SK-N-SH treated with all-trans-retinoic acid at 6 μM for 48 hours (cell line): ENCODE data around the gene PIK3CD.

Source experiments
- ARNTL ChIP-seq: fragments of 450-650 bp; formaldehyde crosslinking; IDR thresholded peaks from 2 replicates; pipeline ENCODE4 v1.5.0; 2020; ENCODE audit warnings: low read depth, mild to moderate bottlenecking, moderate library complexity, borderline replicate concordance
- BACH2 ChIP-seq: fragments of 250-450 bp; sonication (Bioruptor Pico); IDR thresholded peaks from 2 replicates; pipeline ENCODE4 v1.9.0; 2021; ENCODE audit warnings: mild to moderate bottlenecking, borderline replicate concordance
- CSDC2 ChIP-seq: fragments of 250-450 bp; sonication (Bioruptor Pico); IDR thresholded peaks from 2 replicates; pipeline ENCODE4 v1.5.0; 2020; ENCODE audit warnings: mild to moderate bottlenecking, moderate library complexity
- CSRNP3 ChIP-seq: fragments of 250-450 bp; sonication (Bioruptor Pico); IDR thresholded peaks from 2 replicates; pipeline ENCODE4 v1.5.1; 2021; ENCODE audit warnings: mild to moderate bottlenecking, moderate library complexity
- GLIS3 ChIP-seq: fragments of 250-450 bp; sonication (Bioruptor Pico); IDR thresholded peaks from 2 replicates; pipeline ENCODE4 v1.5.0; 2020; ENCODE audit warnings: mild to moderate bottlenecking, moderate library complexity
- ISL1 ChIP-seq: fragments of 250-450 bp; sonication (Bioruptor Pico); IDR thresholded peaks from 2 replicates; pipeline ENCODE4 v2.1.2; 2022; ENCODE audit warnings: mild to moderate bottlenecking, moderate library complexity
- PATZ1 ChIP-seq: fragments of 250-450 bp; sonication (Bioruptor Pico); IDR thresholded peaks from 2 replicates; pipeline ENCODE4 v1.8.0; 2020; ENCODE audit warnings: mild to moderate bottlenecking, moderate library complexity, borderline replicate concordance
- PPARA ChIP-seq: fragments of 250-450 bp; sonication (Bioruptor Pico); IDR thresholded peaks from 2 replicates; pipeline ENCODE4 v1.5.0; 2020; ENCODE audit warnings: mild to moderate bottlenecking, borderline replicate concordance
- RARB ChIP-seq: fragments of 250-450 bp; sonication (Bioruptor Pico); IDR thresholded peaks from 2 replicates; pipeline ENCODE4 v1.8.0; 2021; ENCODE audit warnings: mild to moderate bottlenecking, moderate library complexity
- TSHZ2 ChIP-seq: fragments of 250-450 bp; sonication (Bioruptor Pico); IDR thresholded peaks from 2 replicates; pipeline ENCODE4 v1.5.0; 2020; ENCODE audit warnings: mild to moderate bottlenecking, moderate library complexity
- ZFP30 ChIP-seq: fragments of 450-650 bp; formaldehyde crosslinking; IDR thresholded peaks from 2 replicates; pipeline ENCODE4 v1.5.0; 2022; ENCODE audit warnings: mild to moderate bottlenecking, moderate library complexity
- ZNF70 ChIP-seq: fragments of 450-650 bp; formaldehyde crosslinking; IDR thresholded peaks from 2 replicates; pipeline ENCODE4 v1.5.0; 2020; ENCODE audit warnings: mild to moderate bottlenecking, moderate library complexity

GRCh38 chr1:9691691-9692090 is 40.2 kb downstream of the PIK3CD start:
- TF ChIP-seq RARB (no peak), TSHZ2 (no peak), ZNF70 (CRISPR knock-in tag) (no peak), ZFP30 (no peak), BACH2 (no peak), ARNTL (CRISPR knock-in tag) (no peak), PATZ1 (CRISPR knock-in tag) (no peak), GLIS3 (CRISPR knock-in tag) (no peak), CSDC2 (CRISPR knock-in tag) (no peak), CSRNP3 (CRISPR knock-in tag) (no peak), ISL1 (no peak), PPARA (no peak)
